Type B pancreatic cell (in vitro differentiated cells): ENCODE results near the gene MYO7A. TPM values are rescaled to one million over a fixed set of nuclear protein-coding genes. Genes with fewer than 3 reads are reported as not detected.
A peak's percentile ranks its signal among the peaks of the same experiment; 100 is the strongest.

Experiments used
- DNase-seq: peaks from one replicate; pipeline ENCODE4 v3.0.0; 2021; ENCODE audit warnings: mixed read lengths; ENCODE audit not compliant: unreplicated experiment; ENCODE audit errors: extremely low spot score
- H3K27ac Mint-ChIP-seq: 2 replicates; pipeline ENCODE4 v1.8.0; 2021; ENCODE audit warnings: mild to moderate bottlenecking, mixed read lengths
- H3K27me3 Mint-ChIP-seq: 2 replicates; pipeline ENCODE4 v1.8.0; 2021; ENCODE audit warnings: mixed read lengths
- H3K36me3 Mint-ChIP-seq: 2 replicates; pipeline ENCODE4 v1.8.0; 2021; ENCODE audit warnings: mixed read lengths
- H3K4me1 Mint-ChIP-seq: one replicate; pipeline ENCODE4 v1.8.0; 2021; ENCODE audit warnings: mixed read lengths; ENCODE audit not compliant: unreplicated experiment
- H3K4me3 Mint-ChIP-seq: 2 replicates; pipeline ENCODE4 v1.8.0; 2021; ENCODE audit warnings: mild to moderate bottlenecking, mixed read lengths
- H3K9me3 Mint-ChIP-seq: 2 replicates; pipeline ENCODE4 v1.8.0; 2021; ENCODE audit warnings: mixed read lengths
- long read RNA-seq: library from polyadenylated mRNA; unstranded; transcript quantifications from one replicate; pipeline ENCODE4 v2.0.0, GENCODE V29; 2020
- total RNA-seq: library from RNA; stranded (reverse); gene quantifications from 2 replicates; pipeline ENCODE4 v1.2.1, GENCODE V29; 2021; ENCODE audit warnings: low replicate concordance
- TF ChIP-seq, protein P1 (sequence below): fragments of 200-600 bp; sonication (generic); conservative IDR thresholded peaks from 2 replicates; pipeline ENCODE4 v1.5.0; 2021; ENCODE audit warnings: antibody characterized with exemption, mild to moderate bottlenecking

MYO7A gene
- 2.8 and 5.3 TPM in 2 replicates for total RNA-seq
- long read RNA-seq, partial matches to known transcripts = 2 of 2 reads
- long read RNA-seq, other reads (novel, unspliced or antisense) = 0 of 2 reads

DNA sequence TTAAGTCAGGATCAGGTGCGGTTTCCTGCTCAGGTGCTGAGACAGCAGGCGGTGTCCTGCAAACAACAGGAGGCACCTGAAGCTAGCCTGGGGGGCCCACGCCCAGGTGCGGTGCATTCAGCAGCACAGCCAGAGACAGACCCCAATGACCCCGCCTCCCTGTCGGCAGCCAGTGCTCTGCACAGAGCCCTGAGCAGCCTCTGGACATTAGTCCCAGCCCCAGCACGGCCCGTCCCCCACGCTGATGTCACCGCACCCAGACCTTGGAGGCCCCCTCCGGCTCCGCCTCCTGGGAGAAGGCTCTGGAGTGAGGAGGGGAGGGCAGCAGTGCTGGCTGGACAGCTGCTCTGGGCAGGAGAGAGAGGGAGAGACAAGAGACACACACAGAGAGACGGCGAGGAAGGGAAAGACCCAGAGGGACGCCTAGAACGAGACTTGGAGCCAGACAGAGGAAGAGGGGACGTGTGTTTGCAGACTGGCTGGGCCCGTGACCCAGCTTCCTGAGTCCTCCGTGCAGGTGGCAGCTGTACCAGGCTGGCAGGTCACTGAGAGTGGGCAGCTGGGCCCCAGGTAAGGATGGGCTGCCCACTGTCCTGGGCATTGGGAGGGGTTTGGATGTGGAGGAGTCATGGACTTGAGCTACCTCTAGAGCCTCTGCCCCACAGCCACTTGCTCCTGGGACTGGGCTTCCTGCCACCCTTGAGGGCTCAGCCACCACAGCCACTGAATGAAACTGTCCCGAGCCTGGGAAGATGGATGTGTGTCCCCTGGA lies at the start of gene MYO7A:
Gene MYO7A (plus strand): TSS at position 327 of the 772 bp plus-strand sequence. CDS start 2,389 bp downstream, outside the sequence.
- no peaks in the 10 kb centered on the region for H3K9me3 Mint-ChIP-seq
- no peaks in the 10 kb centered on the region for H3K36me3 Mint-ChIP-seq
- DNase-seq = no peak
- TF ChIP-seq, protein P1, sequence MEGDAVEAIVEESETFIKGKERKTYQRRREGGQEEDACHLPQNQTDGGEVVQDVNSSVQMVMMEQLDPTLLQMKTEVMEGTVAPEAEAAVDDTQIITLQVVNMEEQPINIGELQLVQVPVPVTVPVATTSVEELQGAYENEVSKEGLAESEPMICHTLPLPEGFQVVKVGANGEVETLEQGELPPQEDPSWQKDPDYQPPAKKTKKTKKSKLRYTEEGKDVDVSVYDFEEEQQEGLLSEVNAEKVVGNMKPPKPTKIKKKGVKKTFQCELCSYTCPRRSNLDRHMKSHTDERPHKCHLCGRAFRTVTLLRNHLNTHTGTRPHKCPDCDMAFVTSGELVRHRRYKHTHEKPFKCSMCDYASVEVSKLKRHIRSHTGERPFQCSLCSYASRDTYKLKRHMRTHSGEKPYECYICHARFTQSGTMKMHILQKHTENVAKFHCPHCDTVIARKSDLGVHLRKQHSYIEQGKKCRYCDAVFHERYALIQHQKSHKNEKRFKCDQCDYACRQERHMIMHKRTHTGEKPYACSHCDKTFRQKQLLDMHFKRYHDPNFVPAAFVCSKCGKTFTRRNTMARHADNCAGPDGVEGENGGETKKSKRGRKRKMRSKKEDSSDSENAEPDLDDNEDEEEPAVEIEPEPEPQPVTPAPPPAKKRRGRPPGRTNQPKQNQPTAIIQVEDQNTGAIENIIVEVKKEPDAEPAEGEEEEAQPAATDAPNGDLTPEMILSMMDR = no peak
- peaks cover 23% of the 10 kb centered on the region for H3K4me1 Mint-ChIP-seq
- peak within 1 kb of the TSS; percentile 84 for H3K4me3 Mint-ChIP-seq
- H3K27ac Mint-ChIP-seq = peak within 1 kb of the TSS; percentile 82
- H3K27me3 Mint-ChIP-seq = no peaks in the 10 kb centered on the region

DNA sequence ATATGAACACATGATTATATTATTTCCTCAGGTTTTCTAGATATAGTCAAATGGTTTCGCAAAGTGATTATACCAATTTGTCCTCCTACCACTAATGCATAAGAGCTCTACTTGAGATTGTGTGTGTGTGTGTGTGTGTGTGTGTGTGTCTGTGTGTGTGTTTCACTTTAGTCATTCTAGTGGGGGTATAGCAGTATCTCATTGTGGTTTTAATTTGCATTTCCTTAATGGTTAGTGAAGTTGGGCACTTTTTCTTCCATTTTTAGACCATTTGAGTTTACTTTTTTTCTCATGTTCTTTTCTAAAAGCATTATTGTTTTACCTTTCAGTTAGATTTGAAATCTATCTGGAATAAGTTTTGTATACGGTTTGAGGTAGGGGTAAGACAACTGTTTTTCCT lies 48.4 kb upstream of the MYO7A start:
- H3K36me3 Mint-ChIP-seq = no peaks in the 10 kb centered on the region
- no peak overlapping the region for H3K4me3 Mint-ChIP-seq
- H3K4me1 Mint-ChIP-seq = peaks cover 6% of the 10 kb centered on the region
- TF ChIP-seq, protein P1 = no peak
- DNase-seq = no peak
- H3K27me3 Mint-ChIP-seq = no peaks in the 10 kb centered on the region
- no peak overlapping the region for H3K27ac Mint-ChIP-seq
- H3K9me3 Mint-ChIP-seq = peaks cover 7% of the 10 kb centered on the region

DNA sequence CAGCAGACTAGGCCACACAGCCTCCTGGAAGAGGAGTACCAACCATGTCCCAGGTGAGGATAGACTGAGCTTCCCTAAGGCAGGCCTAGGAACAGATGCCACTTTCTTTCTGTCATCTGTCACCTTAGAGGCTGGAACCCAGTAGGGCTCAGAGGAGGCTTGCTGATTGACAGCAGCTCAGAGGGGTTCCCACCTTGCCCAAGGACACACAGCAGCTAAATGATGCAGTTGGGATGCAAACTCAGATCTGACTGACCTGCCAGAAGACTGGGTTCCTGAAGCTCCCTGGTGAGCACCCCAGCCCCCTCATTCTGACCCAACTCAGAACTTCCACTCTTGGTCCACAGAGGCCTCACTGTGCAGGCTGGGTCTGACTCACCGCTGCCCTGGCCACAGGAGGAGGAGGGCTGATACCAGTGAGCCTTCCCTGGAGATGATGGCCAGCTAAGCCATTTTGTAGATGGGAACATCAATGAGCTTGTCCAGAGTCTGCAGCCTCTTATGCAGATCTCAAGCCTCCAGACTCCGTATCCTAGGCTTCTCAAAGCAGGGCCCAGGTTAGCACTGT lies 47.3 kb upstream of the MYO7A start:
- TF ChIP-seq, protein P1 = no peak
- Mint-ChIP-seq H3K27me3 (no peaks in the 10 kb centered on the region), H3K4me1 (peaks cover 6% of the 10 kb centered on the region), H3K9me3 (peaks cover 7% of the 10 kb centered on the region), H3K4me3 (no peak overlapping the region), H3K36me3 (no peaks in the 10 kb centered on the region), H3K27ac (no peak overlapping the region)
- DNase-seq = no peak

DNA sequence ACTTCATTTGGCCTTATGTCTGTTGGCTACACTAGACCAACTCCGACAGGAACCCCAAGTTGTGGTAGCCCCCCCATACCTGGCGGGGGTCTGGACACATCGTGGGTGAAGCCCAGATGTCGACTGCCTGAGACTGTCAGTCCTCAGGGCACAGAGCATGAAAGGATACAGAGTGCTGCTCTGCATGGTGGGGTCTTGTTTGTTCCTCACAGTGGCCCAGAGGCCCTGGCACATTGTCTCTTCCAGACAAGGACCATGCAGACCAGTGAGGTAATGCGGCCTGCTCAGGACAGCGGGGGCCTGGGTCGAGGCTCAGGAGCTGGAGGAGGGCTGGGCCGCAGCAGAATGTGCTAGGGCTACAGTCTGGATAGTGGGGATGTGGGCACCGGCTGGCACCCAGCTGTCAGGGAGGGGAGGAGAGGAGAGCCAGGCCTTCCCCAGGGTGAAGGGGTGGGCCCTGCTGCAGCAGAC lies 46.6 kb upstream of the MYO7A start:
- DNase-seq = no peak
- Mint-ChIP-seq H3K4me1 (peaks cover 6% of the 10 kb centered on the region), H3K9me3 (peaks cover 7% of the 10 kb centered on the region), H3K36me3 (no peaks in the 10 kb centered on the region), H3K4me3 (no peak overlapping the region), H3K27ac (no peak overlapping the region), H3K27me3 (no peaks in the 10 kb centered on the region)
- TF ChIP-seq, protein P1 = no peak

DNA sequence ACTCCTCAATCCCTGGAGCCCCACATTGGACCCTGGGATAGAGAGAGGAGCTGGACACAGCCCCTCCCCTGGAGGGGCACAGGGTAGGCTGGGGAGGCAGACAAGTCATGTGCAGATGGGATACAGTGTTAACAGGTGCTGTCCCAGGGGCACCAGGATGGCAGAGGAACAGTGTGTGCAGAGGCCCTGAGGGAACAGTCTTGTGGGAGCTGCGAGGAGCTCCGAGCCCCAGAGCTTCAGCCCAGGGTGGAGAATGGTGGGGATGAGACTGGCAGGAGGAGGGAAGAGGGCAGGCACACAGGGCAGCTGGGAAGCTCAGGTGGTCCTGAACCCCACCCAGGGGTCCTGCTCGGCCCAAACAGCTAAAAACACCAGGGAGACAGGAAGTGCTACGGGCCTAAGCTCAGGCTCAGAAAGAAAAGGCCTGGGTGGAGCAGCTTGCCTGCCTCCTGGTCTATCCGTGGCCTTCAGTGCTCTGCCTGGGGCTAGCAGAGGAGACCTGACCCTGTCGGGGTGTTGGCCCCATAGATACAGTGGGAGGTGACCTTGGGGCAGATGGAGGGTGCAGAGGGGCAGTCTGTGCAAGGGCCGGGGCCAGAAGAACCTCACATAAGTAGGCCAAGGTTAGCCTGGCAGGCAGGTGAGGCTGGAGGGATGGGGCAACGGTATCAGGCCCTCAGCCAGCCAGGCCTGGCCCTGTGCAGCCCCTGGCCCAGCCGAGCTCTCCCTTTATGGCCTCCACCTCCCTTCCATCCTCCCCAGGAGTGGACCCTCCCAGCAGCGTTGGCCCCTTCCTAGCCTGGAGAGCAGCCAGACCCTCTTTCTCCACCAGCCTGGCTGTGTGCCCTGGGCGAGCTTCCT lies 45.8 kb upstream of the MYO7A start:
- Mint-ChIP-seq H3K9me3 (peaks cover 7% of the 10 kb centered on the region), H3K4me3 (no peak overlapping the region), H3K36me3 (no peaks in the 10 kb centered on the region), H3K27me3 (no peaks in the 10 kb centered on the region), H3K4me1 (peaks cover 6% of the 10 kb centered on the region), H3K27ac (no peak overlapping the region)
- DNase-seq = no peak
- TF ChIP-seq, protein P1 = no peak
